GM18526 (cell line): ENCODE data around the gene AK3.
A peak's percentile ranks its signal among the peaks of the same experiment; 100 is the strongest.

Source experiments
- POLR2A ChIP-seq: IDR thresholded peaks from 3 replicates; pipeline ENCODE4 v1.6.1; 2011; ENCODE audit not compliant: insufficient read length; ENCODE audit errors: extremely low read depth

Gene AK3

GRCh38 chr9:4740638-4741364 lies at the start of gene AK3:
AK3 (minus strand) TSS chr9:4741202; CDS start chr9:4741087, 115 bp downstream.
- peak; percentile 89 for TF ChIP-seq POLR2A

- no peak for TF ChIP-seq POLR2A
These were observed 47.7 kb upstream of the AK3 start for GRCh38 chr9:4788703-4789102.

- TF ChIP-seq POLR2A: no peak
These were observed 46.9 kb upstream of the AK3 start for GRCh38 chr9:4787876-4788275.

- no peak for TF ChIP-seq POLR2A
These were observed 45.6 kb upstream of the AK3 start for GRCh38 chr9:4786599-4786998.

- TF ChIP-seq POLR2A: no peak
These were observed 43.4 kb upstream of the AK3 start for GRCh38 chr9:4784403-4784802.

- no peak for TF ChIP-seq POLR2A
These were observed 40.4 kb upstream of the AK3 start for GRCh38 chr9:4781408-4781807.

GRCh38 chr9:4780651-4781050 lies 39.6 kb upstream of the AK3 start:
- TF ChIP-seq POLR2A: no peak

GRCh38 chr9:4774209-4774608 lies 33.2 kb upstream of the AK3 start:
- no peak for TF ChIP-seq POLR2A

GRCh38 chr9:4771788-4772187 lies 30.8 kb upstream of the AK3 start:
- no peak for TF ChIP-seq POLR2A

- TF ChIP-seq POLR2A: no peak
These were observed 28.5 kb upstream of the AK3 start for GRCh38 chr9:4769321-4770080.

- TF ChIP-seq POLR2A: no peak
These were observed 27.7 kb upstream of the AK3 start for GRCh38 chr9:4768681-4769080.

- TF ChIP-seq POLR2A: no peak
These were observed 23.0 kb upstream of the AK3 start for GRCh38 chr9:4764033-4764432.

GRCh38 chr9:4762886-4763541 lies 22.0 kb upstream of the AK3 start:
- no peak for TF ChIP-seq POLR2A

GRCh38 chr9:4762108-4762885 lies 21.3 kb upstream of the AK3 start:
- no peak for TF ChIP-seq POLR2A

- TF ChIP-seq POLR2A: no peak
These were observed 19.1 kb upstream of the AK3 start for GRCh38 chr9:4760122-4760521.

GRCh38 chr9:4756420-4756819 lies 15.4 kb upstream of the AK3 start:
- no peak for TF ChIP-seq POLR2A

GRCh38 chr9:4755026-4755609 lies 14.1 kb upstream of the AK3 start:
- TF ChIP-seq POLR2A: no peak
